GM21526 (cell line): Measurements from ENCODE around the gene RDH12.
"Not testable (repeated sequence)": the region's sequence is repeated elsewhere in the genome, so short reads cannot be mapped to it uniquely, and the experiment has no call there.

Source experiments
- ATAC-seq: cut with Tn5 transposase; IDR thresholded peaks from one replicate; pipeline ENCODE4 v1.9.1; 2021; ENCODE audit warnings: moderate library complexity; ENCODE audit not compliant: unreplicated experiment, low FRiP score

Gene RDH12

GRCh38 chr14:67704484-67705089 lies 2.9 kb downstream of the RDH12 start:
- no peak for ATAC-seq

- no peak for ATAC-seq
Measured at GRCh38 chr14:67705211-67705610, 3.5 kb downstream of the RDH12 start.

- ATAC-seq, result not testable (repeated sequence)
Measured at GRCh38 chr14:67709346-67709745, 7.7 kb downstream of the RDH12 start.

GRCh38 chr14:67709796-67710195 lies 8.1 kb downstream of the RDH12 start:
- not testable (repeated sequence) for ATAC-seq

GRCh38 chr14:67710209-67710608 lies 8.5 kb downstream of the RDH12 start:
- no peak for ATAC-seq

GRCh38 chr14:67717048-67717447 lies 15.4 kb downstream of the RDH12 start:
- ATAC-seq, result no peak

GRCh38 chr14:67718265-67718664 lies 16.6 kb downstream of the RDH12 start:
- ATAC-seq, result no peak

GRCh38 chr14:67719385-67719784 lies 17.7 kb downstream of the RDH12 start:
- not testable (repeated sequence) for ATAC-seq

- no peak for ATAC-seq
Measured at GRCh38 chr14:67719866-67720265, 18.2 kb downstream of the RDH12 start.

- ATAC-seq, result no peak
Measured at GRCh38 chr14:67721875-67722274, 20.2 kb downstream of the RDH12 start.

GRCh38 chr14:67722293-67722692 lies 20.6 kb downstream of the RDH12 start:
- no peak for ATAC-seq

- no peak for ATAC-seq
Measured at GRCh38 chr14:67725171-67725570, 23.5 kb downstream of the RDH12 start.

GRCh38 chr14:67727361-67727760 lies 25.7 kb downstream of the RDH12 start:
- no peak for ATAC-seq

GRCh38 chr14:67728258-67728657 lies 26.6 kb downstream of the RDH12 start:
- no peak for ATAC-seq

GRCh38 chr14:67729072-67729885 lies 27.6 kb downstream of the RDH12 start:
- no peak for ATAC-seq

- ATAC-seq, result no peak
Measured at GRCh38 chr14:67733616-67734015, 31.9 kb downstream of the RDH12 start.

GRCh38 chr14:67734675-67735074 lies 33.0 kb downstream of the RDH12 start:
- ATAC-seq, result no peak

GRCh38 chr14:67735336-67736147 lies 33.9 kb downstream of the RDH12 start:
- ATAC-seq, result no peak

GRCh38 chr14:67736771-67737170 lies 35.1 kb downstream of the RDH12 start:
- ATAC-seq, result no peak

GRCh38 chr14:67738740-67739504 lies 37.2 kb downstream of the RDH12 start:
- ATAC-seq, result no peak

- no peak for ATAC-seq
Measured at GRCh38 chr14:67744046-67744445, 42.4 kb downstream of the RDH12 start.
